Activated CD8-positive, alpha-beta T cell treated with anti-CD3 and anti-CD28 coated beads for 36 hours (primary cell): ENCODE results near the gene PGA5. TPM values are rescaled to one million over a fixed set of nuclear protein-coding genes. Genes with fewer than 3 reads are reported as not detected.

Experiments used
- ATAC-seq: fragments of 200-7000 bp; cut with Tn5 transposase; one replicate; pipeline ENCODE4 v1.10.0; 2021; ENCODE audit warnings: mild to moderate bottlenecking, moderate library complexity
- CTCF ChIA-PET: fragments of 350-600 bp; sonication (Branson Sonifier 250); formaldehyde crosslinking; loops from one replicate; lab custom pipeline; 2021; ENCODE audit warnings: antibody characterized with exemption; lab: Charles Lee
- POLR2A ChIA-PET: fragments of 350-600 bp; sonication (Branson Sonifier 250); formaldehyde crosslinking; loops from one replicate; lab custom pipeline; 2021; ENCODE audit warnings: antibody characterized with exemption; lab: Charles Lee
- DNase-seq: peaks from one replicate; pipeline ENCODE4 v3.0.0-alpha.2; 2020
- H3K27ac Mint-ChIP-seq: one replicate; pipeline ENCODE4 v1.8.0; 2021; ENCODE audit warnings: mild to moderate bottlenecking, mixed read lengths
- H3K27me3 Mint-ChIP-seq: one replicate; pipeline ENCODE4 v1.8.0; 2021; ENCODE audit warnings: mixed read lengths
- H3K36me3 Mint-ChIP-seq: one replicate; pipeline ENCODE4 v1.8.0; 2021; ENCODE audit warnings: low read depth, mixed read lengths
- H3K4me1 Mint-ChIP-seq: one replicate; pipeline ENCODE4 v1.8.0; 2021; ENCODE audit warnings: low read depth, mixed read lengths
- H3K4me3 Mint-ChIP-seq: one replicate; pipeline ENCODE4 v1.8.0; 2021; ENCODE audit warnings: mild to moderate bottlenecking, moderate library complexity, mixed read lengths
- H3K9me3 Mint-ChIP-seq: one replicate; pipeline ENCODE4 v1.8.0; 2021; ENCODE audit warnings: mixed read lengths
- intact Hi-C: fragments of 100-400 bp; cut with micrococcal nuclease; formaldehyde crosslinking; loops from one replicate; pipeline ENCODE4 v1.10.0; 2022
- total RNA-seq, 2 experiments: library from RNA; stranded (reverse); gene quantifications; one replicate each; pipeline ENCODE4 v1.2.3, GENCODE V29; 2021
- TF ChIP-seq, protein P1 (sequence below): fragments of 200-600 bp; IDR thresholded peaks from one replicate; pipeline ENCODE4 v1.8.0; 2022; ENCODE audit warnings: antibody characterized with exemption, mild to moderate bottlenecking

PGA5 gene
- total RNA-seq, 2 experiments from 2014 or later, result not detected

DNA sequence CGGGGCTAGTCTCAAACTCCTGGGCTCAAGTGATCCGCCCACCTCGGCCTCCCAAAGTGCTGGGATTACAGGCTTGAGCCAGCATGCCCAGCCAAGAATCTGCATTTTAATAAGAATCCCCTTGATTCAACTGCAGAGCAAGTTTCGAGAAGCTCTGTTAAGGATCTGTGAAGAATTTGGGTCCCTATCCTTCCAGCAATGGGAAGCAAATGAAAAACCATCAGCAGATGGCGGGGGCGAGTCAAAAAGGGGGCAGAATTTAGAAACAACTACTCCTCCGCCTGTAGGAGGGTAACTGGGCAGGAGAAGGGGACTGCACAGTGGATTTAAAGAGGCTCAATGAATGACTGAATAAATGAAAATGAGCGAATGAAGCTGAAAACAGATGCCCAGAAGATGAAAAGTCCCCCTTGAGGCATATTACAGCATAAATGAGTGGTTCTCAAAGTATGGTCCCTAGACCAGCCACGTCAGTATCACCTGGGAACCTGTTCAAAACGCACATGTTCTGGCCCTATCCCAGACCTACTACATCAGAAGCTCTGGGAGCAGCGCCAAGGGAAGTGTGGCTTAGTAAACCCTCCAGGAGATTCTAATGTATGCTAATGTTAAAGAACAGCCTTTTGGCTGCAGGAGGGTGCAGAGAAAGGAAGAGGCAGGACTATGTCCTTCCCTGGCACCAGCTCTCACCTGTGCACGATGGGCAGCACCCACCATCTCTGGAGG lies 39.1 kb downstream of the PGA5 start:
- H3K9me3 Mint-ChIP-seq, result no peaks in the 10 kb centered on the region
- CTCF ChIA-PET, result interaction anchor here (0.6 to 1.4 kb wide), 3 partner anchors 26 to 232 kb away, joined by 3 read pairs; no protein-coding TSS in a partner anchor

DNA sequence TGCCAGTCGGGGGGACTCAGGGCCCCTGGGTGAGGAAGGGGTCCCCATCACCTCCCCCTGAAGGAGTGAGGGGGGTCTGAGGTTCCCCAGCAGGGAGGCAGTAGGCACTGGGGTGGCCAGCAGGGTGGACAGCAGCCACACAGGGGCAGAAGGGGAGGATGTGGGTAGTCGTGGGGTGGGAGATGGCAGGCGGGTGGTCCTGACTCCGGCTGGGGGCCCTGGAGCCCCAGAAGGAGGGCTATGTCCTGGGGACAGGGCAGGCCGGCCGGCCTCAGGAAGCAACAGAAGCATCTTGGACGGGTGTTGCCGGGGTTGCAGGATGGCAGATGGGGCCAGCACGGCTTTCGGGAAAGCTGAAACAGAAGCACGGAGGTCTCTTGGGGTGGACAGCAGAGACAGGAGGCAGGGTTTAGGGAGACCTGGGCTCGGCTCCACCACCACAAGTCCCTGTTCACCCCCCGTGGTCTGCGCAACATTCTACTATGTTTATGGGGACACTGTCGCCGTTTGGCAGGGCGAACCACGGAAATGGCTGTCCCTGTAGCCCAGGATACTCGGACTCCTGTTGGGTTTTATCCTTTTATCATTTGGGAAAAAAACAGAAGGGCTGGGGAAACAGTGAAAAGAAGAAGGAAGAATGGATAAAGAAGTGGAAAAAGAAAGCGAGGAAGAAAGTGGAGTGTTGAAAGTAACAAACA lies 40.1 kb downstream of the PGA5 start:
- TF ChIP-seq, protein P1, sequence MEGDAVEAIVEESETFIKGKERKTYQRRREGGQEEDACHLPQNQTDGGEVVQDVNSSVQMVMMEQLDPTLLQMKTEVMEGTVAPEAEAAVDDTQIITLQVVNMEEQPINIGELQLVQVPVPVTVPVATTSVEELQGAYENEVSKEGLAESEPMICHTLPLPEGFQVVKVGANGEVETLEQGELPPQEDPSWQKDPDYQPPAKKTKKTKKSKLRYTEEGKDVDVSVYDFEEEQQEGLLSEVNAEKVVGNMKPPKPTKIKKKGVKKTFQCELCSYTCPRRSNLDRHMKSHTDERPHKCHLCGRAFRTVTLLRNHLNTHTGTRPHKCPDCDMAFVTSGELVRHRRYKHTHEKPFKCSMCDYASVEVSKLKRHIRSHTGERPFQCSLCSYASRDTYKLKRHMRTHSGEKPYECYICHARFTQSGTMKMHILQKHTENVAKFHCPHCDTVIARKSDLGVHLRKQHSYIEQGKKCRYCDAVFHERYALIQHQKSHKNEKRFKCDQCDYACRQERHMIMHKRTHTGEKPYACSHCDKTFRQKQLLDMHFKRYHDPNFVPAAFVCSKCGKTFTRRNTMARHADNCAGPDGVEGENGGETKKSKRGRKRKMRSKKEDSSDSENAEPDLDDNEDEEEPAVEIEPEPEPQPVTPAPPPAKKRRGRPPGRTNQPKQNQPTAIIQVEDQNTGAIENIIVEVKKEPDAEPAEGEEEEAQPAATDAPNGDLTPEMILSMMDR, result no peak
- Mint-ChIP-seq H3K9me3 (no peaks in the 10 kb centered on the region), H3K4me3 (no peak overlapping the region), H3K27ac (no peak overlapping the region), H3K36me3 (peaks cover 54% of the 10 kb centered on the region), H3K27me3 (no peaks in the 10 kb centered on the region), H3K4me1 (peaks cover 2% of the 10 kb centered on the region)
- intact Hi-C loops, result no loop called here
- ChIA-PET POLR2A (interaction anchor here (0.6 to 4.6 kb wide), 3 partner anchors 13 to 333 kb away, joined by 3 to 23 read pairs (median 3); partner anchors contain the start of gene VWCE), CTCF (interaction anchor here (1.3 to 1.5 kb wide), 2 partner anchors 13 to 27 kb away, joined by 5 read pairs; no protein-coding TSS in a partner anchor)
- DNase-seq (no peak), ATAC-seq (no peak)

More for the DNA sequence above, 39.1 kb downstream of the PGA5 start:
- Mint-ChIP-seq H3K27me3 (no peaks in the 10 kb centered on the region), H3K27ac (no peak overlapping the region), H3K4me1 (peaks cover 2% of the 10 kb centered on the region), H3K4me3 (no peak overlapping the region), H3K36me3 (peaks cover 49% of the 10 kb centered on the region)
- POLR2A ChIA-PET, result interaction anchor here (4.6 kb wide), 1 partner anchor 14 kb away, joined by 23 read pairs; the partner anchor contains the start of gene VWCE
- DNase-seq, result no peak
- no peak for ATAC-seq
- TF ChIP-seq, protein P1, result no peak
- intact Hi-C loops, result no loop called here

DNA sequence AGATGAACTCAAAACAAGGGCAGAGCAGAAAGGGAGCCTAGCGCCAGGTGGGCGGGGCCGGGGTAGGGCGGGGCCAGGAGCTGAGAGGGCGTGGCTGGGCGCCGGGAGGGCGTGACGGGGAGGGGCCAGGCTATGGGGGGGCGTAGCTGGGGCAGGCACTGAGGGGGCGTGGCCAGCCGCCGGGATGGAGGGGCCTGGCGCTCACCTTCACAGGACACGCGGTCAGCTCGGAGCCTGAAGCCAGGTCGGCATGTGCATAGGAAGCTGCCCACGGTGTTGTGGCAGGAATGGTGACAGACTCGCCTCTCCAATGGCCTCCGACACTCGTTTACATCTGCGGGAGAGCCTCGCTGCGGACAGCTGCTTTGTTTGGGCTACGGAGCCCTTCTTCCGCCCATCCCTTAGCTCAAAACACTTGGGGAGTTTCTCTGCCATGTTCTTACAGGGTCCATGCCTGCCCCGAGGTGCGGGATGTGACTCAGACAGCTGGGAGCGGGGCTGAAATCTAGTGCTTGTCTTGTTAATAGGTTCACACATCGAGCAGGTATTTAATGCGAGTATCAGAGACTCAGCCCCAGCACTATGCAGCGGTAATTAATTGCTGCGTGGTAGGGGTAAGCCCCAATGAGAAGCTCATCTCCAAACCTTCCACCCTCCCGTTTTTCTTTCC lies 40.7 kb downstream of the PGA5 start:
- TF ChIP-seq, protein P1, result no peak
- no peak overlapping the region for H3K27ac Mint-ChIP-seq
- no peak overlapping the region for H3K4me3 Mint-ChIP-seq
- POLR2A ChIA-PET, result interaction anchor here (0.5 to 4.6 kb wide), 4 partner anchors 12 to 333 kb away, joined by 3 to 23 read pairs (median 3); partner anchors contain the start of gene VWCE
- peak; percentile 98 for ATAC-seq
- CTCF ChIA-PET, result interaction anchor here (1.3 to 1.5 kb wide), 2 partner anchors 12 to 27 kb away, joined by 5 read pairs; no protein-coding TSS in a partner anchor
- no peaks in the 10 kb centered on the region for H3K9me3 Mint-ChIP-seq
- peaks cover 57% of the 10 kb centered on the region for H3K36me3 Mint-ChIP-seq
- DNase-seq, result peak; percentile 51
- peaks cover 2% of the 10 kb centered on the region for H3K4me1 Mint-ChIP-seq
- no peaks in the 10 kb centered on the region for H3K27me3 Mint-ChIP-seq
- intact Hi-C loops, result no loop called here

DNA sequence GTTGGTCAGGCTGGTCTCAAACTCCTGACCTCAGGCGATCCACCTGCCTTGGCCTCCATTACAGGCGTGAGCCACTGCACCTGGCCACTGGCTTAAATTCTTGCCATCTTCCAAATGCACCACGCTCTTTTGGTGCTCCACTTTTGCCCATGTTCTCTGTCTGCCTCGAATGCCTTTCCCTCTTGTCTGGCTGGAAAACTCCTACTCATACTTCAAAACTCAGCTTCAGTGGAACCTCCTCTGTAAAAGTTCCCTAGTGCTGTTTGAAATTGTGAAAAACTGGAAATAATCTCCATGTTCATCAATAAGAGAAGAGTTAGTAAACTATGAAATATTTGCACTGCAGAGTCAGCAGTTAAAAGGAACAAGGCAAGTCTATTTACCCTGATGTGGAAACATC lies 42.6 kb downstream of the PGA5 start:
- Mint-ChIP-seq H3K36me3 (peaks cover 60% of the 10 kb centered on the region), H3K27me3 (no peaks in the 10 kb centered on the region), H3K4me1 (no peaks in the 10 kb centered on the region), H3K9me3 (no peaks in the 10 kb centered on the region), H3K27ac (no peak overlapping the region), H3K4me3 (no peak overlapping the region)
- ChIA-PET CTCF (interaction anchor here (1.2 kb wide), 1 partner anchor 32 kb away, joined by 3 read pairs; no protein-coding TSS in a partner anchor), POLR2A (interaction anchor here (4.6 kb wide), 1 partner anchor 11 kb away, joined by 23 read pairs; the partner anchor contains the start of gene VWCE)
- DNase-seq (no peak), ATAC-seq (no peak)
- intact Hi-C loops, result no loop called here
- TF ChIP-seq, protein P1, result no peak
